EL (cell line): Measurements from ENCODE around the gene PIP5K1C.
"Not testable (repeated sequence)": the region's sequence is repeated elsewhere in the genome, so short reads cannot be mapped to it uniquely, and the experiment has no call there.

Experiments
- DNase-seq: peaks from one replicate; pipeline ENCODE4 v3.0.0-alpha.2; 2016

The PIP5K1C gene

DNA sequence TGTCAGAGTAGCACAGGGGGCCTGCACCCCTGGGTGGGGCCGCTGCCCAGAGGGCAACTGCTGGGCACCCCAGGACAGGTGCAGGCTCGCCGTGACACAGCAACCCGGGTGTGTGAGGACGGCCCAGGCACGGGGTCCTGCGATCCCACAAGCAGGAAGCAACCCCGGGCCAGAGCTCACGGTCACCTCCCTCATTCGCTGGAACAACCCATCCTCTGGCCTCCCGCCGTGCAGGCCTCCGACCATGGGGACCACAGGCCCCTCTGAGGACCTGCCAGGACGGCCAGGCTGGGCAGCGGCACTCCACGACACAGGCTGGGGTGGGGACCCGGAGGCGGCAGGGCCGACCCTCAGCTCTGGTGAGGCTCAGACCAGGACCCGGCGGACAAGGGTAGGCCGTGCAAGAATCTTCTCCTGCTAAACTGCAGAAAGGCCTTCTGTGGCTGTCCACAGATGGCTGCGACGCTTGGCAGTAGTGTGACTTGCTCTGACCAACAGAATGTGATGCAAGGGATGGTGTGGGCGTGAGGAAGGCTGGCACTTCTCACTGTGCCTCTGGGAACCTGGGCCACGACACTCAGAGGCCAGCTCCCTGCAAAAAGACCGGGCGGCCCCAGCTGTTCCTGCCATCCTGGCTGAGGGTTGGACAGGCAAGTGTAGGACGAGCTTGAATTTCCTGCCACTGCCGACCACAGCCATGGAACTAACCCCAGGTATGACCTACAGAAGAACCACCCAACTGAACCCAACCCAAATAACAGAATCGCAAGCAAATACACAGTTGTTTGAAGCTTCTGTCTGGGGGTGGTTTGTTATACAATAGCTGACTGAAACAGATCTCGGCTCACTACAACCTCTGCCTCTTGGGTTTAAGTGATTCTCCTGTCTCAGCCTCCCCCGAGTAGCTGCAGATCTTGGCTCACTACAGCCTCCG lies 26.5 kb downstream of the PIP5K1C start:
- DNase-seq: no peak

DNA sequence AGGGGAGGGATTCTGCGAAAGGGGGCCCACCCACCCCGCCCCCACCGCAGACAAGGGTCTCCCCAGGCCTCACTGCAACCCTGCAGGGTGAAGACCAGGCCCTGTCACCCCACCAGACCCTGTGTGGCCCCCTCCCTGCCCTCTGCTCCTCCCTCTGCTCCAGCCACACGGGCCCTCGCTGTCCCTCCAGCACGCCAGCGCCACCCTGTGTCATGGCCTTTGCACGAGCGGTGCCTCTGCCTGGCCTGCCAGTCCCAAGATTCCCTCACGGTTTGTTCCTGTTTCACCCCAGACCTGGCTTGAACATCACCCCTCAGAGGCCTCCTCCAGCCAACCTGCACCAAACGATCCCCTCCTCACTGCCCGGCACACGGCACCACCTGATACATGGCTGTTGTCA lies 27.3 kb downstream of the PIP5K1C start:
- no peak for DNase-seq

DNA sequence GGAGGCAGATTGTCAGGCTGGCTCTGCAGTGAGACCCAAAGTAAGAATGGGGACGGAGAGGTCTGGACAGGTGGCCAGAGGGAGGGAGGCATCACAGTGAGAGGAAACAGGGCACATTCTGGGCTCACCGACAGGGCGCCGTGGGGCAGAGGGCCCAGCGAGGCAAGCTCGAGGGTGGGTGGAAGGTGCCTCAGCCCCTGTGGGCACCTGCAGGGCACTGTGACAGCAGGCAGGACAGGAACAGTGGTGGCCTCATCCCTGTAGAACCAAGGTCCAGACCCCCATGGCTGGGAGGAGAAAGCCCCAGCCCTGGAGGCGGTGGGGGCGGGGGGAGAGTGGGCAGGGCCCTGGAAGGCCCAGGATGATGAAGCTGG lies 27.7 kb downstream of the PIP5K1C start:
- DNase-seq: no peak

DNA sequence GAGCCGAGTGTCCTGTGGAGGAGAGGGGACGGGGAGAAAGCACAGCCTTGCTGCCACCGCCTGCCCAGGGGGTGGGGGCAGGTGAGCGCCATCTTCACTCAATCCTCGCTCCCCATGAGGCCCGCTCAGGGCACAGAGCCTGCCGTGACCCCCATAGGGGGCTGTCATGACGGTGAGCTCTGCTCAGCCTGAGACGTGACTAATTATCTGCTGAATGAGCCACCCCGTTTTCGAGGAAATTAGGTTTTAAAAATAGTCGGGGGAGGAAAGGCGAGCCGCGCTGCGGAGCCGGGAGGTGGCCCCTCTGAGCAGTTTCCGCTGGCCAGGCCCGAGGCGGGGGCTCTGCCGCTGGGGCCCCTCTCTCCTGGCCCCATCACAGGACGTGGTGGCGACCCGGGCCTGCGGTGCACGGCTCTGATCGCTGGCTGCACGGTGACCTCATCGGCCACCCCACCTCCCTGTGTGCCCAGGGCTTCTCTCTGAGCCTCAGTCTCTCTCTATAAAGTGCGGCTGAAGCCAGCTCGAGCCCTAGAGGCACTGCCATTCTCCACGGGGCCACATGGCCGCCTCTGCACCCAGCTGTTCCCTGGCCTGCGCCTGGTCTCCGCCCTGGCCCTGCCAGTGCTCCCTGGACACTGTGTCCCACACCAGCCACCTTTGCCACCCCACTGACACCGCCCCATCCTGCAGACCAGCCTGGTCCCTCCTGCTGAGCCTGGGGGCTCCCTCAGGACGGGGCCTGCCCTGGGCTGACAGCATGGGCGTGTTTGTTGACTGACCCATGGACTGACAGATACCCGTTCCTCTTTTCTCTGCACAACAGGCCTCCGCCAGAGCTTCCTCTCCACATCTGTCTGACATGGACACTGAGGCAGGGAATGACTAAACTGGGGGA lies 28.3 kb downstream of the PIP5K1C start:
- DNase-seq: peak; percentile 53

DNA sequence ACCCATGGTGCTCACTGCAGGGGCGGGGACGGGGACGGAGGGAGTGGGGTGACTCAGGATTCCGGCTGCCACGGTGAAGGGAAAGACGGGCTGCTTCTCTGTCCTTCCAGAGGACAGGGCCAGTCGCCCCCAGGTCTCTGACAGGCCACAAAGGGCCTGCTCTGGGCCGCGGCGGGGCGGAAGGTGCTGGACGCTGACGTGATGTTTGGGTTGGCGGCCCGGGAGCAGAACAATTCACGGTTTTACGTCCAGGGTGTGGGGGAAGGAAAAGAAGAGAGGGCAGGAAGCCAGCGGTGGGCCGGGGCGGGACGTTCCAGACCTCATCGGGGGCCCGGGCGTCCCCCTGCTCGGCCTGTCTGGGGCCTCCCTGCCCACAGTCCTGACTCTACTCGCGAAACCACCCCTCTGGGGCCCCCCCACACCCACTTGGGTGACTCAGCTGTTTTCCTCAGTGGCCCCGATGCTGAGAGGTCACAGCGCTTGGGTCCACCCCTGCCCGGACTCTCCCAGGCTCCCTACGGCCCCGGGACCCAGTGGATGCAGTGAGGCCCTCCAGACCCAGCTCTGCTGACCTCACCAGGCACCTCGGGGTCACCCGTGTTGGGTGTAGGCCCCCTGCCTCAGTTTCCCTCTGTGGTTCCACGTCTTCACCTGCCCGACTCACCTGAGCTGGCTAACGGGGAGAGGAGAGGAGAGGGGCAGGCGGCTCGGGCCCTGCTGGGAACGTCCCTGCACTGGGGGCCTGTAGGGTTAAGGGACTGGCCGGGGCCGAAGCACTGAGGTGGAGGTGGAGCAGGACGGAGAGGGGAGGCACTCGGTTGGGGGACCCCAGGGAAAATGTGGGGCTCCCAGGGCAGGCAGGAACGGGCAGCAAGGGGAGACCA lies 29.2 kb downstream of the PIP5K1C start:
- peak; percentile 77 for DNase-seq

DNA sequence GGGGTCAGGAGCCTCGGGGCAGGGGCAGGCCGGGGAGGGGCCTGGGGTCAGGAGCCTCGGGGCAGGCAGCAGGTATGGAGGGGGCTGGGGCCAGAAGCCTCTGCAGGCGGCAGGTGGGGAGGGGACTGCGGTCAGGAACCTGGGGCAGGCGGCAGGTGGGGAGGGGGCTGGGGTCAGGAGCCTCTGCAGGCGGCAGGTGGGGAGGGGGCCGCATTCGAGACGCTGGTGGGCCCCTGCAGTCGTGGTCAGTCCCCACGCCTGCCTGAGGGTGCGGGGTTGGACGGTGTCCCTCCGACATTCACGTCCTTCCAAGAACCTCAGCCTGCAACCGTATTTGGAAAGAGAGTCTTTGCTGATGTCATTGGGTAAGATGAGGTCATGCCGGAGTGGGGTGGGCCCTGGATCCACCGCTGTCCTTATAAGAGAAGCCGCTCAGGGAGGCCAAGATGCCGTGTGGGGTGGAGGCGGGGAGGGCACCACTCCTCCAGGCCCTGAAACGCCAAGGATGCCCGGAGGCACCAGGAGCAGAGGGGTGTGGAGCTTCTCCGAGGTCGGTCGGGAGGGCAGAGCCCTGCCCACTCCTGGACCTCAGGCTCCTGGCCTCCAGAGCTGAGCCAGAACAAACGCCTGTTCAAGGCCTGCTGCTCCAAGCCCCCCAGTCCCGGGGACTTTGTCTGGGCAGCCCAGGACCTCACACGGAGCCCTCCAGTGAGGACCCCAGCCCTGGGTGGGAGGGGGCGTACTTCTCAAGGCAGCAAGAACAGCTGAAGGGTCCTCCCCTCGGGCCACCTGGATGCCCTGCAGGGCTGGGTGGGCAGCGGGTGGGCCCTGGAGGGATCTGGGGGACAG lies 30.1 kb downstream of the PIP5K1C start:
- DNase-seq: peak; percentile 95

DNA sequence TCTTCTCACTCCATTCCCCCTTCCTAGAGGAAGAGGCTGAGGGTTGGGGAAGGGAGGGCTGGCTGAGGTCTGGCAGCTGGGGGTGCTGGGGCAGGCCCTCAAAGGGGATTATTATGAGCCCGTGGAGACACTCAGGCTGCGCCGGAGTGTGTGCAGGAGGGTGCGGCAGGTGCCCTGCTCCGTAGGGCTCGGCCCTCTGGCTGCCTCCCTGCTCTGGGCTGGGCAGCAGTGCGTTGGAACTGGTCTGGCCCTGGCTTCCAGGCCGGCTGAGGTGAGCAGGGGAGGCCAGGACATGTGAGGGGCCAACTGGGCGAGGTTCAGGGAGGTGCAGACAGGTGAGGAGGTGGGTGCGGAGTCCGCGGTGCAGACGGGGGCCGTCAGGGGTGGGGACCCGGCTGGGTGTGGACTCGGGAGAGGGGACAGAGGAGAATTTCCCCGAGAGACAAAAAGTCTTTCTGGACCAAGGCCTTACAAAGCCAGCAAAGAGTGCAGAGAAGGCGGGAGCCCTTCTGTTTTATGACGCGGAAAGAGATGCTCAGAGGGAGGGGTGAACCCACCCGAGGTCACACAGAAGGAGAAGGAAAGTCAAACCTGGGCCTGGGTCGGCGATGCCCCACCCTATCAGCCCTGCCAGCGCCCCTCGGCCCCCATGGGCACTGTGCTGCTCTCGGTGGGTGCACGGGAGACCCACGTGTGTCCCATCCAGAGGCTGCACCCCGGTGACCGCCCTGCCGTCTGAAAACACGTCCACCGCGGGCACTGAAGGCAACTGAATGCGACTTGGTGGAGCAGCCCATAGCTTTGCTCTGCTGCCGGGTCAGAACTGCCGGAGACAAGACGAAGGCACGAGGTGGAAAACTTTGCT lies 31.0 kb downstream of the PIP5K1C start:
- DNase-seq: no peak

DNA sequence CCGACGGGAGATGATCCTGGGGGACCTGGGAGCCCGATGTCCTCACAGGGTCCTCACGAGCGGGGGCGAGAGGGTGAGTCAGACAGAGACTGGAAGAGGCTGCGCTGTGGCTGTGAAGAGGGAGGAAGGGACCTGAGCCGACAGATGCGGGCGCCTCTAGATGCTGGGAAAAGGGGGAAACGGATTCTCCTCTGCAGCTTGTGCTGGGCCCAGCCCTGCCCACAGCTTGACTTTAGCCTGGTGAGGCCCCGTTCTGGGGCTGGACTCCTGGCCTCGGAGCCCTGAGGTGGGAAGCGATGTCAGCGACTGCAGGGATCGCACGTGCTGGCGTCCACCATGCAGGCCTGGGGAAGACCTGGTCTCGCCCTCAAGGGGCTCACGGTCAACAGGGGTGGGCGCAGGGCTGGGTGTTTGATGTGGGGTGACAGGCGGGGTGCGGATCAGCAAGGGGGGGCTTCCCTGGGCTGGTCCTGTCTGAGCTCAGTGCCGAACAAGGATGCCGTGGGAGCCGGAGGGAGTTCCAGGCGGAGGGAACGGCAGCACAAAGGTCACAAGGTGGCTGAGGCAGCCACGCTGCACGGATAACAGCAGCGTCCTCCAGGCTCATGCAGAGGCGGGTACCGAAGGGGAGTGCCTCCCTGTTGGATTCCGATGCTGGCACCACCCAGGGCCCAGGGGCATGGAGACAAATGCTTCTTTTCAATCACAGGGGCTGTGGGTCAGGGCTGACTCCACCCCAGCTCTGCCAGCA lies 31.8 kb downstream of the PIP5K1C start:
- DNase-seq: no peak

DNA sequence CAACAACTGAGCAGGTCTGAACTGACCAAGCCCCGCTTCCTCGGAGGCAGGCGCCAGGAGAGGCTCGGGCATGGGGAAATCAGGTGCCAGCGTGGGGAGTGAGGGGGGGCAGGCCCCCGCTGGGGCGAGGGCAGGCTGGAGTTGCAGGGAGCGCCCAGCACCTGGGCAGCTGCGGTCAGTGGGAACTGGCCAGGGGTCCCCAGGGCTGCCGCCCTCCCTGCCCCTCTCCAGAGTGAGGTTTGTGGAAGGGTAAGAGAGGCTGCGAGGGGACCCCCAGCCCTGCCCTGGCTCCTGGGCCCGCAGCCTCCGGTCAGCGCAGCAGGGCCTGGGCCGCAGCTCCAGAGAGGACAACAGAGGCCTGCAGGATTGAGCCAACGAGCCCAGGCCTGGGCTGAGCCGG lies 32.5 kb downstream of the PIP5K1C start:
- no peak for DNase-seq

DNA sequence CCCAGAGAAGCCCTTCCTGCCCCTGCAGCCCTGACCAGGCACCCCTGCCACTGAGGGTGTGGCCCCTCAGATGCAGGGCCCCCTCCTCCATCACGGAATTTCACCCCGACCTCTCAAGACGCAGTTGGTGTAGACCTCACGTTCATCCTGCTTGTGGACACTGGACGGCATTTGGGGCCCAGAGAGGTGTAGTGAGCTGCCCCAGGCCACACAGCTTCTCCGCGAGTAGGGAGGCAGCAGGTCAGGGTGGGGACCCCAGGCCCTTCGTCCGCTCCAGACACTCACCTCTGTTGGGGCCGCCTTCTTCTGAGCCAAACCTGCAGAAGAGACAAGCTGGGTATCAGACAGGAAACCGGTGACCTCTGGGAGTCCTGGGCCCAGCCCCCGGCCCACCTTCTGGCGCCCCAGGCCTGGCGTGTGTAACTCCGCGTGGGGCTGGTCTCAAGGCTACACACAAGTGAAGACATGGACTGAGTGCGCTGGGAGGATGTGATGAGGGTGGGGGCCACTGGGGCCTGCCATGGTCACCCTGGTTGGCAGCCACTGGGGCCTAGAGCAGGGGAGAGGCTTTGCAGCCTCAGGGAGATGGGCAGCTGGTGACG lies 33.1 kb downstream of the PIP5K1C start:
- no peak for DNase-seq

DNA sequence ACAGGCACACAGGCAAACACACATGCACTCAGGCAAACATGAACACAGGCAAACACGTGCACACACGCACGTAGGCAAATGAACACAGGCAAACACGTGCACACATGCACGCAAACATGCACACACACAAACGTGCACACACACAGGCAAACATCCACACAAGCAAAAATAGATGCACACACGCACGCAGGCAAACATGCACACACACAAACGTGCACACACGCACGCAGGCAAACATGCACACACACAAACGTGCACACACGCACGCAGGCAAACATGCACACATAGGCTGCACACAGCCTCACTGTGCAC lies 33.8 kb downstream of the PIP5K1C start:
- not testable (repeated sequence) for DNase-seq

DNA sequence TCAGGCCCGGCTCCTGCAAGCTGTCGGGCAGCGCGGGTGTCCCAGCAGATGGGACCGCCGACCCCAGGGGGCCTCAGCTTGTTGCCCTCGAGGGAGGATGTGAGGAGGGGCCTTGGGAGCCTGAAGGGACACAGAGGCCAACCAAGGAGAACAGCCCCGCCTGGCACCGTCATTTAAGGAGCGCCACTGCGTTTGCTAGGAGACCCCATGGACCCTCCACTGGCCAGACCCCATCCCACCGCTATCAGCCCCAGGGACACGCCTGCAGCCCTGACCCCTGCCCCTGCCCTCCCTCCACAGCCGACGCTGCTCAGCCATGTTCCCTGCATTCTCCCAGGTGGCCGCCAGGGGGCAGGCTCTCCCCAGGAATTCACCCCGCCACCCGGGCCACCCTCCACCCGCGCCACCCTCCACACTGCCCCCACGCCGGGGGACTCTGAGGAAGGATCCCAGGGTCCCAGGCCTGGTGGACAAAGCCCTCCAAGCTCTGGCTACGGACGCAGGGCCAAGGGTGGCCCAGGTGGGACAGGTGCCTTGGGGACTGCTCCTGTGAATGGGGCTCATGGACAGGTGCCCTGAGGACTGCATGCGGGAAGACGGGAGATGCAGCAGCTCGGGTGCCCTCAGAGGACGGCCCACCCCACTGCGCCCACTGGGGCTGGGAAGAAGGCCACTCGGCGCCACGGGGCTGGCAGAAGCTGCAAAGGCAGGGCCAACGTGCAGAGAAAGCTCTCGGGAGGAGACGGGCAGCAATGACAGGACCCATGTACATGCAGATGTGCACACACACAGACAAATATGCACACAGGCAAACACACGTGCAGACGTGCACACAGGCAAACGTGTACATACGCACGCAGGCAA lies 34.4 kb downstream of the PIP5K1C start:
- DNase-seq: peak; percentile 28

DNA sequence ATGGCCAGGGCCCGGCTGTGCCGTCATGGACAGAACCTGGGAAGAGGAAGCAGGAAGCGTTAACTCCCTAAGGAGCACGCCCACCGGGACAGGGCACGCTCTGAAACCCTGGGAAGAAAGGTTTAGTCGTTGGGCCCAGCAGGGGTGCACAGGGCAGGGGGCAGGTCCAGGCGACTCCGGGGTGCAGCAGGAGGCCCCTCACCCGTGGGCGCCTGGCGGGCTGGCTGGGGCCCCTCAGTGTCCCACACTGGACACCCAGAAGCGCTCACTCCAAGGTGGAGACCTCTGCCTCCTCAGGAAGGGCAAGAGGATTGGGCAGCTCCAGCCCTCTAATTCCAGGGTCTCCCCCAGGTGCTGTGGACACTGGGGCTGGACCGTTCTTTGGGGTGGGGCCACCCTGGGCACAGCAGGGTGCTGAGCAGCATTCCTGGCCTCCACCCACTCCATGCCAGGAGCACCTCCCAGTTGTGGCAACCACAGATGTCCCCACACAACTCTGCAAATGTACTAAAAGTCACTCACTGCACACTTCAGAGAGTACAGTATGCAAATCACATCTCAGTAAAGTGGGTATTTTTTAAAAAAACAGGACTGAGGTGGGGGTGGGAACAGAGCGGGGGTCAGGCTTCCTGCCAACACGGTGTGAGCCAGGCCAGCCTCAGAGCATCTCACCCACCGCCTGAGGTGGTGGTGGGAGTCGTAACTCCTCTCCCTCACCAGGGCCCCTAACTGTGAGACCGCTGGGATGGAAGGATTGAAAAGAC lies 35.2 kb downstream of the PIP5K1C start:
- no peak for DNase-seq

DNA sequence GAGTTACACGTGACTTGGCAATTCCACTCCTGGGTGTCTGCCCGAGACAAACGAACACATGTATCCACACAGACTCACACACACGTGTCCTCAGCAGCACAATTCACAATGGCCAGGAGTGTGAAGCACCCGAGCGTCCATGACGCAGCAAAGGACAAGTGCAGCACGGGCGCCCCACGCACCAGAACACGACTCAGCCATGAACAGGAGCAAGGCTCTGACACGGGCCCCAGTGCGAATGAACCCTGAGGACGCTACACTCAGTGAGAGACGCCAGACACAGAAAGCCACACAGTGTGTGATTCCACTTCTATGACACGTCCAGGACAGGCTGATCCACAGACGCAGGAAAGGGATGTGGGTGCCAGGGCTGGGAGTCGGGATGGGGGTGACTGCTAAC lies 36.4 kb downstream of the PIP5K1C start:
- DNase-seq: no peak

DNA sequence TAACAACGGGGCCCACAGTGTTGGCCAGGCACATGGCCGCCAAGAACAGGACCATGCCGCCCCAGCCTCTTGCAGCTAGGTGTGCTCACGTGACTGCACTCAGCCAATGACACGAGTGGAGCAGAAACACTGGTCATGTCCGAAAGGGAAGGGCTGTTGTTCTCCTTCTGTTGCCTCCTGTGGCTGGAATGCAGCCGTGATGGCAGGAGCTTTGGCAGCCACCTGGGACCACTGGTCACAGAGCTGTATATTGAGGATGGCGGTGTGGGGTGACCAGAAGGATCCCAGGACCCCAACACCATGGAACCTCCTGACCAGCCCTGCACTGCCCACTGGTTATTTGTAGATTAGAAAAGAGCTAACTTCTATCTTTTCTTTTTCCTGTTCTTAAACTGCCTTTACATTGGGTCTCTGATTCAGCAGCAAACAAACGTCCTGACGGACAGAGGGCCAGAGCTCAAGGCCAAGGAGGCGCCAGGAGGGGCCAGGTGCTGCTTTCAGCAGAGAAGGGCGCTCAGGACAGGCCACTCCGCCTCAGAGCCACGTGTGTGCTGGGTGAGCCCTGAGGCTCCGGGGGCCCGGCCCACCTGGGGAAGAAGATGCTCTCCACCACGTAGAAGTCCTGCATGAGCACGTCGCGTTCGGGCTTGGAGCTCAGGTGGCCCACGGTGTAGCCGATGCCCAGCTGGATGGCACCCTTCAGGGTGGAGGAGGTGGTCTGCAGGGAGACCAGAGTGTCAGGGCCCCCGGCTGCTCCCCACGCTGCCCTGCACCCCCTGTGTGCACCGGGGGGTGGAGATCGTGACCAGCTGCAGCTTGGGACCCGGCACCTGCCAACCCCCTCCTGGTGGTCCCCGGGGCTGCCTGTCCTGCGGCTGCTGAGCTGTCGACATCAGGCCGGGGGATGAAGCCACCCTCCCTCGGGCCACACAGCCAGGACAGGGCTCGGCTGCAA lies 38.7 kb downstream of the PIP5K1C start:
- no peak for DNase-seq

DNA sequence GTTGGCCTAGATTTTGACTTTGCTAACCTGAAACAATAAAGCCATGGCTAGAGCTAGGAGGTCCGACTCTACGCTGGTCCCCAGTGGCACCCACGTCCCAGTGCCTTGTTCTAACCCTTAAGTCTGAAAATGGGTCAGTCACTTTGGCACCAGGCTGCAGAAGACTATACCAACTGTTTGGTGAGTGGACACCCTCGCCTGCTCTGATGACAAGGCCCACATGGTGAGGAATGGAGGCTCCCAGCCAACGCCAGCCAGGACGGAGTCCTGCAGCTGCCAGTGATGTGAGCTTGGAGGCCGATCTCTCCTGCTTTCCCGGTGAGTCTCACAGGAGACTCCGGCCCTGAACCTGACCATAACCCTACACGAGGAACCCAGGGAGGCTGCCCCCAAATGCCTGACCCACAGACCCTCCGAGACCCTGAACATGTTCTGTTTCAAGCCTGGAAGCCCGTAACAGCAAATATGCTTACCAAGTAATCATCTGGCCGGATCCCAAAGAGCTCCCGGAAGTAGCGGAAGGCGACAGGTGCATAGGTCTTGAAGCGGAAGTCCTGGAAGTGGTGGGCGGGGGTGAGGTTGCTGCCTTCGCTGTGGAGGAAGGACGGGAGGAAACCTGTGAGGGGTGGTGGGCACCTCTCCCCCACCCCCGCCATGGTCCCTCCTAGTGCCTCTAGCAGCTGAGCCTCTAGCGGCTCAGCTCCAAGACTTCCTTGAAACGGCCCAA lies 39.6 kb downstream of the PIP5K1C start:
- no peak for DNase-seq
